Measurements from ENCODE around the gene FRMD4A.

DNA sequence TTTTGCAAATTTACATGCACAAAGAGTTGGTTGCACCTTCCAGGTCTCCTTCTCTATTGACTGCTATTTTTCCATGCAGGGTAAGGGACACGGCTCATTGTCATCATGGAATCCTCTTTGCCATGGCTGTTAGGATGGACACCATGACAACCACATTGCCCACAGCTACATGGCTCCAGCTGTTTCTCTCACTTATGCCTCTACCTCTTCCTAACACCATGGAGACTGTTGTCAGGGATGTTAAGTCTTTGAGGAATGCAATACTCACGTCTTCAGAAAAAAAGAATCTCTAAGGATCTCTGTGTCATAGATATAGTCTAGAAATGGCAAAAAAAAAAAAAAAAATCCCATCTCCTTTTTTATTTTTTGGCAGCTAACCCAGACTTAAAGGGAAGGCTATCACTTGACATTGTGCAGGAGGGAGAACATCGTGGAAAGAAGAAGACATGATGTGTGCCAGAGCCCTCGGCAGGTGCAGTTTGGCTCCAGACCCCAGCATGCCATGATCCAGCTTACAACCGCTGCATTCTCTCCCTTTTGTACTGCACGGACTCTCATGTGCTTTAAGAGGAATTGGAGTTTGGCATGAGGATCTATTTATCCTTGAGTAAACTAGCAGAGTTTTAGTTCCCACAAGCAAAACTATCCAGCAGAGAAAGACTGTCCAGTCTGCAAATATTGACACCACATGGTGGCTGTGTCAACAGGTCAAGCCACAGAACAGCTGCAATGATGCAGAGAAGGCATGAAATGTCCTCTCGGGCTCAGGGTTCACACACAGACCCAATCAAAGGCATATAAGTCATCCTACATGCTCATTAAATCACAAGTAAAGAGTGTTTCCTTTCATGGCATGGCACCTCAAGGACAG lies 70.8 kb downstream of the FRMD4A start:
- TF ChIP-seq, protein P1, sequence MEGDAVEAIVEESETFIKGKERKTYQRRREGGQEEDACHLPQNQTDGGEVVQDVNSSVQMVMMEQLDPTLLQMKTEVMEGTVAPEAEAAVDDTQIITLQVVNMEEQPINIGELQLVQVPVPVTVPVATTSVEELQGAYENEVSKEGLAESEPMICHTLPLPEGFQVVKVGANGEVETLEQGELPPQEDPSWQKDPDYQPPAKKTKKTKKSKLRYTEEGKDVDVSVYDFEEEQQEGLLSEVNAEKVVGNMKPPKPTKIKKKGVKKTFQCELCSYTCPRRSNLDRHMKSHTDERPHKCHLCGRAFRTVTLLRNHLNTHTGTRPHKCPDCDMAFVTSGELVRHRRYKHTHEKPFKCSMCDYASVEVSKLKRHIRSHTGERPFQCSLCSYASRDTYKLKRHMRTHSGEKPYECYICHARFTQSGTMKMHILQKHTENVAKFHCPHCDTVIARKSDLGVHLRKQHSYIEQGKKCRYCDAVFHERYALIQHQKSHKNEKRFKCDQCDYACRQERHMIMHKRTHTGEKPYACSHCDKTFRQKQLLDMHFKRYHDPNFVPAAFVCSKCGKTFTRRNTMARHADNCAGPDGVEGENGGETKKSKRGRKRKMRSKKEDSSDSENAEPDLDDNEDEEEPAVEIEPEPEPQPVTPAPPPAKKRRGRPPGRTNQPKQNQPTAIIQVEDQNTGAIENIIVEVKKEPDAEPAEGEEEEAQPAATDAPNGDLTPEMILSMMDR (IDR thresholded peaks at IDR 0.05; ENCODE audit: low read depth, low read length) = no peak
- TF ChIP-seq MYC (IDR thresholded peaks at IDR 0.05; ENCODE audit: low read depth, low read length) = no peak
- TF ChIP-seq, protein P2, sequence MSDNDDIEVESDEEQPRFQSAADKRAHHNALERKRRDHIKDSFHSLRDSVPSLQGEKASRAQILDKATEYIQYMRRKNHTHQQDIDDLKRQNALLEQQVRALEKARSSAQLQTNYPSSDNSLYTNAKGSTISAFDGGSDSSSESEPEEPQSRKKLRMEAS (IDR thresholded peaks at IDR 0.05; ENCODE audit: low read depth, low read length) = no peak
- no peak for TF ChIP-seq POLR2A (IDR thresholded peaks at IDR 0.05; ENCODE audit: extremely low read depth, insufficient read length)

All from NB4 (cell line).